Fibroblast of mammary gland (primary cell): ENCODE results near the gene TNS3.

Experiments
- DNase-seq: peaks from one replicate; pipeline ENCODE4 v3.0.0-alpha.2; 2010; ENCODE audit warnings: low read depth
- H3K4me3 ChIP-seq: 2 replicates; pipeline ENCODE4 v1.5.1; 2011; ENCODE audit warnings: low read depth, mild to moderate bottlenecking, low read length, moderate library complexity; ENCODE audit not compliant: control insufficient read depth
- TF ChIP-seq, protein P1 (sequence below): conservative IDR thresholded peaks from 2 replicates; pipeline ENCODE4 v1.5.1; 2011; ENCODE audit warnings: low read depth, low read length, inconsistent platforms; ENCODE audit not compliant: control insufficient read depth, insufficient read depth

Gene TNS3

DNA sequence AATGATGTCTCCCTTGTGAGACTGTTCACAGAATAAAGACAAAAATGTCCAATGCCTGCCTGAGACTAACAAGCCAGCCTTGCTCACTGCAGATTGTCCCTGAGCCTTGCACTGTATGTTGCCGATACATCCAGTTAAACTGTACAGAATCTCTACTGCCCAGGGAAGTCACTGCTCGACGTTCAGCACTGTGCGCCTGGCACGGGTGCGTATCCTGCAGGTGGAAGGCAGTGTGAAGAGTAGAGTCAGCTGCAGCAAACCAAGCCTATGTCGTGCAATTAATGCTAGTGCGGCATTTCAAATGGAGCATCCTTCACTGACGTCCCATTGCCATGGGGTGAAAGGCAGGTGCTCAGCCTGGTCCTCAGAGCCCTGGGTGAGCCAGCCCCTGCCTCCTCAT, 132.9 kb downstream of the TNS3 start:
- TF ChIP-seq, protein P1, sequence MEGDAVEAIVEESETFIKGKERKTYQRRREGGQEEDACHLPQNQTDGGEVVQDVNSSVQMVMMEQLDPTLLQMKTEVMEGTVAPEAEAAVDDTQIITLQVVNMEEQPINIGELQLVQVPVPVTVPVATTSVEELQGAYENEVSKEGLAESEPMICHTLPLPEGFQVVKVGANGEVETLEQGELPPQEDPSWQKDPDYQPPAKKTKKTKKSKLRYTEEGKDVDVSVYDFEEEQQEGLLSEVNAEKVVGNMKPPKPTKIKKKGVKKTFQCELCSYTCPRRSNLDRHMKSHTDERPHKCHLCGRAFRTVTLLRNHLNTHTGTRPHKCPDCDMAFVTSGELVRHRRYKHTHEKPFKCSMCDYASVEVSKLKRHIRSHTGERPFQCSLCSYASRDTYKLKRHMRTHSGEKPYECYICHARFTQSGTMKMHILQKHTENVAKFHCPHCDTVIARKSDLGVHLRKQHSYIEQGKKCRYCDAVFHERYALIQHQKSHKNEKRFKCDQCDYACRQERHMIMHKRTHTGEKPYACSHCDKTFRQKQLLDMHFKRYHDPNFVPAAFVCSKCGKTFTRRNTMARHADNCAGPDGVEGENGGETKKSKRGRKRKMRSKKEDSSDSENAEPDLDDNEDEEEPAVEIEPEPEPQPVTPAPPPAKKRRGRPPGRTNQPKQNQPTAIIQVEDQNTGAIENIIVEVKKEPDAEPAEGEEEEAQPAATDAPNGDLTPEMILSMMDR = no peak
- no peak for DNase-seq
- H3K4me3 ChIP-seq = no peak overlapping the region

- TF ChIP-seq, protein P1 = no peak
- no peak overlapping the region for H3K4me3 ChIP-seq
- no peak for DNase-seq
These were observed 134.1 kb downstream of the TNS3 start for GRCh38 chr7:47447621-47448349.

GRCh38 chr7:47446871-47447466, 134.9 kb downstream of the TNS3 start:
- DNase-seq = peak; percentile 26
- TF ChIP-seq, protein P1 = no peak
- H3K4me3 ChIP-seq = no peak overlapping the region

DNA sequence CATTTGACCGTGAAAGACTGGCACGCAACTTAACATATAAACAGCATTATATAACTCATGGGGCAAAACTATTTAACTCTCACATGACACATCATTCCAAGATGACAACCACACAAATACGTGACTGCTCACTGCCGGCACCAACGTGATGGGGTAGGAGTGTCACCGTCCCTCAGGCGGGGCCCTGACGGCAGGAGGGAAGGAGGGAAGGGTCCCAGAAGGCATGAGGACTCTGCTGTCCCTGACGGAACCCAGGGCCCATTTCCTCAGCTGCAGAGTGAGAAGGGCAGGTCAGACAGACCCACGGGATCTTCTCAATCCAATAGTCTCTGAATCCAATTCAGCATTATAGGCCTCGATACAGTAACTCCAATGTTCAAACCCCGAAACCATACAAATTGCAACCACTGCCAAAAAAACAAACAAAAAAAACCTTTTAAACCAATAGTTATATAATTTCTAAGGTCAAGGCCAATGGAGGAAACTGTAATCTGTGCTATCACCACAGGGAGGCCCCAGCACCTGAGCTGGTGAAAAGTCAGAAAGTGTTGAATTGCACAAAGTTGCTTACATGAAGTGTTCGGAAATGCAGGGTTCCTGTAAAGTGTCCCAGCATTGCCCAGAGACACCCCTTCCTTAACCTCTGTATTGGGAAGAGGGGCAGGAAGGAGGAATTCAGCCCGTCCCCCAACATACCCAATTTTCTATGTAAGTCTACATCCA, 137.4 kb downstream of the TNS3 start:
- TF ChIP-seq, protein P1 = peak; percentile 69
- no peak overlapping the region for H3K4me3 ChIP-seq
- DNase-seq = peak; percentile 52

DNA sequence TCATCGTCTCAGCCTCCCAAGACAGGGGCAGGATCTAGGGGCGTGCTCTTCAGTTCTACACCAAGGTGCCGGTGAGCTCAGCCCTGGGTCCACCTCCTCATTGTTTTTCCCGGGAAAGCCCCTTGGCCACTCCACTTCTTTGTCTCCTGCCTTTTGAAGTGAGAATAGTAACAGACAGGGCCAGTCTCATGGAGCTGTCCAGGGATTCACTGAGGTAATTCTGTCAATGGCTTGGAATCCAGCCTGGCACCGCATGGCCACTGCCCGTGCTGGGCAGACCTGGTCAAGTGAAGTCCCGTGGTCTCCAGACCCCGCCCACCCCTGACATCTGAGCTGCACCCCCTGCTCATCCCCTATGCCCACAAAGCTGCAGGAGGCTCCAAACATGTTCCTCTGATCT, 138.9 kb downstream of the TNS3 start:
- no peak overlapping the region for H3K4me3 ChIP-seq
- TF ChIP-seq, protein P1 = no peak
- DNase-seq = no peak

DNA sequence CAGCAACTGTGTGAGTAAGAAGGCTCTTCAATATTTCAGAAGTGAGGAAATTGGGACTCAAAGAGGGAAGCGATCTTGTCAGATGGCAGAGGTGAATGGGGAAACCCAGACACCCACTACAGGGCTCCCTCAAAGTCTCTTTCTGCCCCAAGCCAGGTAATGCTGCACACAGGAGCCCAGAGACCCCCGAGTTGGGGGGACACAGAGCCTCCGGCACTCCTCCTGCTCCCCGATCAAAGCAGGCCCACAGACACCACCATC, 139.4 kb downstream of the TNS3 start:
- TF ChIP-seq, protein P1 = no peak
- H3K4me3 ChIP-seq = no peak overlapping the region
- DNase-seq = no peak
